Neural cell (in vitro differentiated cells): ENCODE measurements around the gene AGR2.

Source experiments
- EP300 ChIP-seq: fragments of 450-650 bp; conservative IDR thresholded peaks from 2 replicates; pipeline ENCODE4 v1.6.1; 2014; ENCODE audit warnings: antibody characterized with exemption, mild to moderate bottlenecking, moderate library complexity; ENCODE audit not compliant: poor library complexity, severe bottlenecking
- EZH2 ChIP-seq: fragments of 200-600, 300-800 bp; shearing (Covaris generic), sonication (generic); IDR thresholded peaks from 2 replicates; pipeline ENCODE4 v1.6.1; 2014; ENCODE audit warnings: antibody characterized with exemption, low read length, borderline replicate concordance, mild to moderate bottlenecking; ENCODE audit not compliant: insufficient read depth, poor library complexity, severe bottlenecking
- MXI1 ChIP-seq: fragments of 450-650 bp; conservative IDR thresholded peaks from 2 replicates; pipeline ENCODE4 v1.6.1; 2014; ENCODE audit warnings: antibody characterized with exemption, mild to moderate bottlenecking; ENCODE audit not compliant: poor library complexity, severe bottlenecking
- POLR2AphosphoS5 ChIP-seq: IDR thresholded peaks from 2 replicates; pipeline ENCODE4 v1.6.1; 2012
- RAD21 ChIP-seq: fragments of 450-650 bp; conservative IDR thresholded peaks from 2 replicates; pipeline ENCODE4 v1.6.1; 2014; ENCODE audit warnings: antibody characterized with exemption, mild to moderate bottlenecking, moderate library complexity
- SMC3 ChIP-seq: fragments of 450-650 bp; conservative IDR thresholded peaks from 2 replicates; pipeline ENCODE4 v1.6.1; 2014; ENCODE audit warnings: antibody characterized with exemption, mild to moderate bottlenecking, moderate library complexity; ENCODE audit not compliant: poor library complexity
- TAF1 ChIP-seq: IDR thresholded peaks from 2 replicates; pipeline ENCODE4 v1.6.1; 2012; ENCODE audit warnings: low read depth
- TF ChIP-seq, protein P1 (sequence below): fragments of 450-650 bp; IDR thresholded peaks from 2 replicates; pipeline ENCODE4 v1.5.1; 2014; ENCODE audit warnings: antibody characterized with exemption, mild to moderate bottlenecking, moderate library complexity; ENCODE audit not compliant: poor library complexity, severe bottlenecking
- TF ChIP-seq, protein P2 (sequence below): IDR thresholded peaks from 2 replicates; pipeline ENCODE4 v1.6.1; 2012; ENCODE audit warnings: borderline replicate concordance

DNA sequence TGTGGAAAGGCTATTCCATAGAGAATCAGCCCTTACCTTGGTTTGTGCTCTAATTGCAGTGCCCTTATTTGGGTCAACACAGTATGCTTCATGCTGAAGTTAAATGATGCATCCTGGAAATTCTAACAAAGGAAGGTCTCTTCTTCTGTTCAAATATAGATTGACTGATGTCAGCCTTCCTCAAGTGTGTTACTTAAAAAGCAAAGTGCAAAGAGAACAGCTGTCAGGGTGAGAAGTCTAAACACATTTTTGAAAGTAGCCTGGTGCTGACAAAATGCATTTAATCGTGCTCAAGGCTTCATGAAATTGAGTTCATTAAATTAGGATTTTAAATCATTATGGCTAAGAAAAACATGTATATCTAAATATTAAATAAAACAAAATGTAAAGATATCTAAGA, 19.5 kb downstream of the AGR2 start:
- TF ChIP-seq, protein P1, sequence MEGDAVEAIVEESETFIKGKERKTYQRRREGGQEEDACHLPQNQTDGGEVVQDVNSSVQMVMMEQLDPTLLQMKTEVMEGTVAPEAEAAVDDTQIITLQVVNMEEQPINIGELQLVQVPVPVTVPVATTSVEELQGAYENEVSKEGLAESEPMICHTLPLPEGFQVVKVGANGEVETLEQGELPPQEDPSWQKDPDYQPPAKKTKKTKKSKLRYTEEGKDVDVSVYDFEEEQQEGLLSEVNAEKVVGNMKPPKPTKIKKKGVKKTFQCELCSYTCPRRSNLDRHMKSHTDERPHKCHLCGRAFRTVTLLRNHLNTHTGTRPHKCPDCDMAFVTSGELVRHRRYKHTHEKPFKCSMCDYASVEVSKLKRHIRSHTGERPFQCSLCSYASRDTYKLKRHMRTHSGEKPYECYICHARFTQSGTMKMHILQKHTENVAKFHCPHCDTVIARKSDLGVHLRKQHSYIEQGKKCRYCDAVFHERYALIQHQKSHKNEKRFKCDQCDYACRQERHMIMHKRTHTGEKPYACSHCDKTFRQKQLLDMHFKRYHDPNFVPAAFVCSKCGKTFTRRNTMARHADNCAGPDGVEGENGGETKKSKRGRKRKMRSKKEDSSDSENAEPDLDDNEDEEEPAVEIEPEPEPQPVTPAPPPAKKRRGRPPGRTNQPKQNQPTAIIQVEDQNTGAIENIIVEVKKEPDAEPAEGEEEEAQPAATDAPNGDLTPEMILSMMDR, result no peak
- TF ChIP-seq RAD21 (no peak), EZH2 (no peak), SMC3 (no peak), MXI1 (no peak), EP300 (no peak), POLR2AphosphoS5 (no peak), TAF1 (no peak)
- TF ChIP-seq, protein P2, sequence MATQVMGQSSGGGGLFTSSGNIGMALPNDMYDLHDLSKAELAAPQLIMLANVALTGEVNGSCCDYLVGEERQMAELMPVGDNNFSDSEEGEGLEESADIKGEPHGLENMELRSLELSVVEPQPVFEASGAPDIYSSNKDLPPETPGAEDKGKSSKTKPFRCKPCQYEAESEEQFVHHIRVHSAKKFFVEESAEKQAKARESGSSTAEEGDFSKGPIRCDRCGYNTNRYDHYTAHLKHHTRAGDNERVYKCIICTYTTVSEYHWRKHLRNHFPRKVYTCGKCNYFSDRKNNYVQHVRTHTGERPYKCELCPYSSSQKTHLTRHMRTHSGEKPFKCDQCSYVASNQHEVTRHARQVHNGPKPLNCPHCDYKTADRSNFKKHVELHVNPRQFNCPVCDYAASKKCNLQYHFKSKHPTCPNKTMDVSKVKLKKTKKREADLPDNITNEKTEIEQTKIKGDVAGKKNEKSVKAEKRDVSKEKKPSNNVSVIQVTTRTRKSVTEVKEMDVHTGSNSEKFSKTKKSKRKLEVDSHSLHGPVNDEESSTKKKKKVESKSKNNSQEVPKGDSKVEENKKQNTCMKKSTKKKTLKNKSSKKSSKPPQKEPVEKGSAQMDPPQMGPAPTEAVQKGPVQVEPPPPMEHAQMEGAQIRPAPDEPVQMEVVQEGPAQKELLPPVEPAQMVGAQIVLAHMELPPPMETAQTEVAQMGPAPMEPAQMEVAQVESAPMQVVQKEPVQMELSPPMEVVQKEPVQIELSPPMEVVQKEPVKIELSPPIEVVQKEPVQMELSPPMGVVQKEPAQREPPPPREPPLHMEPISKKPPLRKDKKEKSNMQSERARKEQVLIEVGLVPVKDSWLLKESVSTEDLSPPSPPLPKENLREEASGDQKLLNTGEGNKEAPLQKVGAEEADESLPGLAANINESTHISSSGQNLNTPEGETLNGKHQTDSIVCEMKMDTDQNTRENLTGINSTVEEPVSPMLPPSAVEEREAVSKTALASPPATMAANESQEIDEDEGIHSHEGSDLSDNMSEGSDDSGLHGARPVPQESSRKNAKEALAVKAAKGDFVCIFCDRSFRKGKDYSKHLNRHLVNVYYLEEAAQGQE, result no peak
